Loucy (cell line): Measurements from ENCODE around the gene NUDT13.

Experiments
- CTCF ChIP-seq: fragments of 200-600 bp; sonication (generic); conservative IDR thresholded peaks from 2 replicates; pipeline ENCODE4 v1.5.1; 2014; ENCODE audit warnings: mild to moderate bottlenecking, antibody characterized with exemption, low read length
- EZH2phosphoT487 ChIP-seq: fragments of 200-600 bp; IDR thresholded peaks from 2 replicates; pipeline ENCODE4 v1.6.1; 2018; ENCODE audit warnings: antibody characterized with exemption, mild to moderate bottlenecking, moderate library complexity, borderline replicate concordance

GRCh38 chr10:73117976-73118743 lies 7.9 kb downstream of the NUDT13 start:
- TF ChIP-seq CTCF (no peak), EZH2phosphoT487 (no peak)
